G401 (cell line): ENCODE measurements around the gene MMP1. TPM values are rescaled to one million over a fixed set of nuclear protein-coding genes. Genes with fewer than 3 reads are reported as not detected.
"Not testable (repeated sequence)": the region's sequence is repeated elsewhere in the genome, so short reads cannot be mapped to it uniquely, and the experiment has no call there.

Experiments used
- DNase-seq: peaks from one replicate; pipeline ENCODE4 v3.0.0-alpha.2; 2015; ENCODE audit warnings: low spot score
- in situ Hi-C: cut with HindIII; loops from 2 replicates; pipeline ENCODE4 v1.10.0; 2016; ENCODE audit warnings: low sequenced_read_pairs, mixed read lengths
- total RNA-seq: library from RNA; depleted of rRNA; stranded (reverse); fragments of >200 nt; shearing (Covaris generic); gene quantifications from 2 replicates; pipeline ENCODE4 v1.2.3, GENCODE V29; 2014; rRNA removed

Gene MMP1
- total RNA-seq, 1 experiment from 2014 or later = 21.5 TPM

- no peak for DNase-seq
- in situ Hi-C loops = no loop called here
These were observed 24.6 kb downstream of the MMP1 start for GRCh38 chr11:102773386-102773785.

- DNase-seq = no peak
- in situ Hi-C loops = no loop called here
These were observed 26.6 kb downstream of the MMP1 start for GRCh38 chr11:102771351-102771750.

GRCh38 chr11:102770191-102770590, 27.8 kb downstream of the MMP1 start:
- in situ Hi-C loops = no loop called here
- DNase-seq = no peak

- DNase-seq = no peak
- in situ Hi-C loops = no loop called here
These were observed 30.2 kb downstream of the MMP1 start for GRCh38 chr11:102767800-102768199.

- no peak for DNase-seq
- in situ Hi-C loops = no loop called here
These were observed 34.5 kb downstream of the MMP1 start for GRCh38 chr11:102763440-102763839.

GRCh38 chr11:102762361-102762767, 35.6 kb downstream of the MMP1 start:
- in situ Hi-C loops = no loop called here

GRCh38 chr11:102761646-102762238, 36.2 kb downstream of the MMP1 start:
- no peak for DNase-seq
- in situ Hi-C loops = no loop called here

More at GRCh38 chr11:102762361-102762767, 35.6 kb downstream of the MMP1 start:
- DNase-seq = no peak

- no peak for DNase-seq
- in situ Hi-C loops = no loop called here
These were observed 37.5 kb downstream of the MMP1 start for GRCh38 chr11:102760344-102761035.

- in situ Hi-C loops = no loop called here
- DNase-seq = no peak
These were observed 40.0 kb downstream of the MMP1 start for GRCh38 chr11:102757823-102758549.

GRCh38 chr11:102753267-102753666, 44.7 kb downstream of the MMP1 start:
- DNase-seq = no peak
- in situ Hi-C loops = no loop called here

- in situ Hi-C loops = no loop called here
- no peak for DNase-seq
These were observed 46.3 kb downstream of the MMP1 start for GRCh38 chr11:102751673-102752072.

GRCh38 chr11:102749101-102749722, 48.7 kb downstream of the MMP1 start:
- in situ Hi-C loops = no loop called here
- DNase-seq = no peak

- in situ Hi-C loops, DNase-seq: not testable (repeated sequence)
These were observed 51.0 kb downstream of the MMP1 start for GRCh38 chr11:102746746-102747578.

Other genes with a start within 250 kb of the MMP1 start
- gene MMP20, start 172.8 kb downstream of the MMP1 start, total RNA-seq = not detected in 2 replicates
- gene MMP27, start 92.4 kb downstream of the MMP1 start, total RNA-seq = not detected in 2 replicates
- gene MMP8, start 73.2 kb downstream of the MMP1 start, total RNA-seq = 0.03 TPM in 1 of 2 replicates, not detected in the other
- 42.3 and 45.3 TPM in 2 replicates for gene MMP10, start 17.5 kb downstream of the MMP1 start, total RNA-seq
- not detected in 2 replicates for gene MMP3, start 45.4 kb upstream of the MMP1 start, total RNA-seq
- not detected in 2 replicates for gene MMP12, start 76.8 kb upstream of the MMP1 start, total RNA-seq
- gene MMP13, start 157.6 kb upstream of the MMP1 start, total RNA-seq = not detected in 2 replicates